SK-N-MC (cell line): ENCODE measurements around the gene PLXDC1.

Source experiments
- EZH2 ChIP-seq: fragments of 200-600 bp; sonication (generic); IDR thresholded peaks from one replicate; pipeline ENCODE4 v1.6.1; 2017; ENCODE audit warnings: antibody characterized with exemption
- FOXP2 ChIP-seq: optimal IDR thresholded peaks from 2 replicates; pipeline ENCODE3; 2011; ENCODE audit warnings: mild to moderate bottlenecking, moderate library complexity; ENCODE audit not compliant: insufficient read depth; ENCODE audit errors: extremely low read length, control extremely low read depth
- POLR2AphosphoS5 ChIP-seq: IDR thresholded peaks from 2 replicates; pipeline ENCODE4 v1.6.1; 2012; ENCODE audit warnings: mild to moderate bottlenecking, low read depth, low read length, borderline replicate concordance

- TF ChIP-seq EZH2 (no peak), POLR2AphosphoS5 (no peak), FOXP2 (no peak)
Measured at GRCh38 chr17:39175695-39176093, 24.3 kb upstream of the PLXDC1 start.
